Ascending aorta (tissue), 2 donors: Measurements from ENCODE around the gene KCNK16. TPM values are rescaled to one million over a fixed set of nuclear protein-coding genes. Genes with fewer than 3 reads are reported as not detected.

Experiments
- DNase-seq, 2 donors: peaks; one replicate each; pipeline ENCODE4 v3.0.0-alpha.2; 2019; ENCODE audit warnings: low spot score in 2 of 2
- H3K27ac ChIP-seq, 2 donors: fragments of 200-600 bp; sonication (generic); one replicate each; pipeline ENCODE4 v1.5.1; 2016 to 2017; ENCODE audit warnings: mild to moderate bottlenecking in 1 of 2
- H3K27me3 ChIP-seq: fragments of 200-600 bp; sonication (generic); one replicate; pipeline ENCODE4 v1.5.1; 2017
- H3K36me3 ChIP-seq, 2 donors: fragments of 200-600 bp; sonication (generic); one replicate each; pipeline ENCODE4 v1.5.1; 2016
- H3K4me1 ChIP-seq, 2 donors: fragments of 200-600 bp; sonication (generic); one replicate each; pipeline ENCODE4 v1.5.1; 2016 to 2017; ENCODE audit warnings: mild to moderate bottlenecking in 1 of 2
- H3K4me3 ChIP-seq, 2 donors: fragments of 200-600 bp; sonication (generic); one replicate each; pipeline ENCODE4 v1.5.1; 2016 to 2017; ENCODE audit warnings: mild to moderate bottlenecking in 1 of 2
- H3K9me3 ChIP-seq, 2 donors: fragments of 200-600 bp; sonication (generic); one replicate each; pipeline ENCODE4 v1.5.1; 2016
- CTCF ChIP-seq, 3 experiments: fragments of 200-600 bp in 2 of 3; fragments of 450-650 bp in 1 of 3; sonication (generic) in 2 of 3; IDR thresholded peaks; one replicate each; pipeline ENCODE4 v1.5.1; 2016 to 2019; ENCODE audit warnings: antibody characterized with exemption in 3 of 3, mild to moderate bottlenecking in 1 of 3, moderate library complexity in 1 of 3
- intact Hi-C: fragments of 100-400 bp; cut with DNase I; formaldehyde crosslinking; loops from one replicate; pipeline ENCODE4 v1.15.1; 2023
- total RNA-seq: library from RNA; depleted of rRNA; stranded (reverse); fragments of >200 nt; gene quantifications from one replicate; pipeline ENCODE4 v1.1.0, GENCODE V29; 2016

KCNK16 gene
- total RNA-seq, 1 donor from 2014 or later, result not detected

- no peaks in the 10 kb centered on the region for H3K4me1 ChIP-seq
- no peak for TF ChIP-seq CTCF (IDR thresholded peaks at IDR 0.05)
- H3K36me3 ChIP-seq, result peaks cover 0 to 3% of the 10 kb centered on the region in 2 donors
- no peak overlapping the region for H3K4me3 ChIP-seq
- H3K27me3 ChIP-seq, result no peaks in the 10 kb centered on the region
- intact Hi-C loops, result loop anchor here (10.0 kb wide), 2 partner anchors 326 to 426 kb away; no protein-coding TSS in a partner anchor
- no peak for DNase-seq
- no peak overlapping the region for H3K27ac ChIP-seq
- no peaks in the 10 kb centered on the region for H3K9me3 ChIP-seq
These were observed 21.8 kb downstream of the KCNK16 start for GRCh38 chr6:39300739-39301138.

GRCh38 chr6:39298061-39298460 lies 24.4 kb downstream of the KCNK16 start:
- intact Hi-C loops, result no loop called here
- DNase-seq, result no peak
- H3K9me3 ChIP-seq, result no peaks in the 10 kb centered on the region
- H3K4me3 ChIP-seq, result no peak overlapping the region
- H3K4me1 ChIP-seq, result no peaks in the 10 kb centered on the region
- no peak overlapping the region for H3K27ac ChIP-seq
- H3K36me3 ChIP-seq, result peaks cover 0 to 3% of the 10 kb centered on the region in 2 donors
- TF ChIP-seq CTCF (IDR thresholded peaks at IDR 0.05), result no peak
- H3K27me3 ChIP-seq, result no peaks in the 10 kb centered on the region

GRCh38 chr6:39296745-39297640 lies 25.5 kb downstream of the KCNK16 start:
- Histone ChIP-seq H3K4me1 (no peaks in the 10 kb centered on the region), H3K27ac (peak overlapping the region in 1 of 2 donors; percentile 23), H3K9me3 (no peaks in the 10 kb centered on the region), H3K27me3 (no peaks in the 10 kb centered on the region), H3K4me3 (no peak overlapping the region), H3K36me3 (peaks cover 0 to 3% of the 10 kb centered on the region in 2 donors)
- intact Hi-C loops, result no loop called here
- no peak for TF ChIP-seq CTCF (IDR thresholded peaks at IDR 0.05)
- DNase-seq, result peak in 1 of 2 donors; percentile 78

GRCh38 chr6:39295611-39296011 lies 26.9 kb downstream of the KCNK16 start:
- Histone ChIP-seq H3K27me3 (no peaks in the 10 kb centered on the region), H3K4me3 (no peak overlapping the region), H3K27ac (peak overlapping the region in 1 of 2 donors; percentile 2), H3K9me3 (no peaks in the 10 kb centered on the region), H3K4me1 (no peaks in the 10 kb centered on the region), H3K36me3 (peaks cover 0 to 3% of the 10 kb centered on the region in 2 donors)
- intact Hi-C loops, result no loop called here
- no peak for TF ChIP-seq CTCF (IDR thresholded peaks at IDR 0.05)
- no peak for DNase-seq

- TF ChIP-seq CTCF (IDR thresholded peaks at IDR 0.05), result no peak
- H3K27ac ChIP-seq, result no peak overlapping the region
- no peak for DNase-seq
- intact Hi-C loops, result no loop called here
- no peaks in the 10 kb centered on the region for H3K9me3 ChIP-seq
- H3K36me3 ChIP-seq, result peaks cover 0 to 3% of the 10 kb centered on the region in 2 donors
- no peak overlapping the region for H3K4me3 ChIP-seq
- no peaks in the 10 kb centered on the region for H3K4me1 ChIP-seq
- no peaks in the 10 kb centered on the region for H3K27me3 ChIP-seq
These were observed 27.6 kb downstream of the KCNK16 start for GRCh38 chr6:39294899-39295298.
